Peyer's patch (tissue), 4 donors: ENCODE results near the gene ZMYND12.

Experiments
- POLR2A ChIP-seq, 2 donors: fragments of 450-650 bp; IDR thresholded peaks; one replicate each; pipeline ENCODE4 v1.5.1; 2017; ENCODE audit warnings: antibody characterized with exemption in 2 of 2, mild to moderate bottlenecking in 2 of 2, moderate library complexity in 2 of 2
- TF ChIP-seq, protein P1 (sequence below), 6 experiments: fragments of 450-650 bp in 4 of 6; fragments of 200-600 bp in 2 of 6; sonication (generic) in 1 of 6; IDR thresholded peaks; one replicate each; pipeline ENCODE4 v1.5.1; 2017 to 2019; ENCODE audit warnings: antibody characterized with exemption in 6 of 6, mild to moderate bottlenecking in 3 of 6, moderate library complexity in 1 of 6

DNA sequence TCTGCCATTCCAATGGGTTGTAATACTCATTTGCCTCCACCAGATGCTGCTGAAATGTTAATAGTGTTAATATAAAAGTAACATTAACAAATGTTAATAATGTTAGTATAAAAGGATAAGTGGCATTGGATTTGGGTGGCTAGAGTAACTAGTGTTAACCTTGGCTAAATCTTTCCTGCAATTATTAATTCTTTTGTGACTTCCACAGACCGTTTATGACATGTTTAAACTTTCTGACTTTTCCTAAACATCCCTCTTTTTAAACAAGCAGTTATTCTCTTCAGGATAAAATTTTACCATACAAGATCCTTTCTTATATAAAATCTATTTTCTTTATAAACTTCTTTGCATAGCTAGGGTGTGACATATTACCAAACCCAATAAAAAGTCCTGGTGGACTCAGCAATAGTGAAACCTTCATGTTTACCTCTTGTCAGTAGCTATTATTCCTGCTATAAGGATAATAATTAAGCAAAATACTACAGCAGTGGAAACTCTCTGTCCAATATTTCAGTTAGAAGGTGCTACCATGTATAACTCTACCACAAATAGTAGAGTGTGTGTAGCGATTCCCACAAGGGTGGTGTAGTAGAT, 48.8 kb upstream of the ZMYND12 start:
- TF ChIP-seq, protein P1, sequence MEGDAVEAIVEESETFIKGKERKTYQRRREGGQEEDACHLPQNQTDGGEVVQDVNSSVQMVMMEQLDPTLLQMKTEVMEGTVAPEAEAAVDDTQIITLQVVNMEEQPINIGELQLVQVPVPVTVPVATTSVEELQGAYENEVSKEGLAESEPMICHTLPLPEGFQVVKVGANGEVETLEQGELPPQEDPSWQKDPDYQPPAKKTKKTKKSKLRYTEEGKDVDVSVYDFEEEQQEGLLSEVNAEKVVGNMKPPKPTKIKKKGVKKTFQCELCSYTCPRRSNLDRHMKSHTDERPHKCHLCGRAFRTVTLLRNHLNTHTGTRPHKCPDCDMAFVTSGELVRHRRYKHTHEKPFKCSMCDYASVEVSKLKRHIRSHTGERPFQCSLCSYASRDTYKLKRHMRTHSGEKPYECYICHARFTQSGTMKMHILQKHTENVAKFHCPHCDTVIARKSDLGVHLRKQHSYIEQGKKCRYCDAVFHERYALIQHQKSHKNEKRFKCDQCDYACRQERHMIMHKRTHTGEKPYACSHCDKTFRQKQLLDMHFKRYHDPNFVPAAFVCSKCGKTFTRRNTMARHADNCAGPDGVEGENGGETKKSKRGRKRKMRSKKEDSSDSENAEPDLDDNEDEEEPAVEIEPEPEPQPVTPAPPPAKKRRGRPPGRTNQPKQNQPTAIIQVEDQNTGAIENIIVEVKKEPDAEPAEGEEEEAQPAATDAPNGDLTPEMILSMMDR (IDR thresholded peaks at IDR 0.05): no peak
- TF ChIP-seq POLR2A (IDR thresholded peaks at IDR 0.05): no peak
